Endothelial cell of umbilical vein (primary cell): ENCODE data around the gene CCNL2.

Experiments used
- POLR2A ChIP-seq: IDR thresholded peaks from 2 replicates; pipeline ENCODE4 v1.6.1; 2012; ENCODE audit warnings: low read depth, mild to moderate bottlenecking, control low read depth, low read length
- POLR2AphosphoS5 ChIP-seq: IDR thresholded peaks from 2 replicates; pipeline ENCODE4 v1.6.1; 2012; ENCODE audit warnings: low read depth, mild to moderate bottlenecking, control low read depth, low read length, moderate library complexity; ENCODE audit not compliant: insufficient read depth
- TF ChIP-seq, protein P1 (sequence below): IDR thresholded peaks from 2 replicates; pipeline ENCODE4 v1.6.1; 2011; ENCODE audit not compliant: insufficient read depth, insufficient read length
- TF ChIP-seq, protein P2 (sequence below), 2 donors: IDR thresholded peaks; 1 replicate in 1 of 2; 2 replicates in 1 of 2; pipeline ENCODE4 v1.5.1; 2011; ENCODE audit warnings: low read length in 2 of 2, mild to moderate bottlenecking in 2 of 2, moderate library complexity in 2 of 2, control low read depth in 1 of 2, inconsistent platforms in 1 of 2, low read depth in 1 of 2; ENCODE audit not compliant: insufficient read depth in 1 of 2; ENCODE audit errors: extremely low read depth in 1 of 2

DNA sequence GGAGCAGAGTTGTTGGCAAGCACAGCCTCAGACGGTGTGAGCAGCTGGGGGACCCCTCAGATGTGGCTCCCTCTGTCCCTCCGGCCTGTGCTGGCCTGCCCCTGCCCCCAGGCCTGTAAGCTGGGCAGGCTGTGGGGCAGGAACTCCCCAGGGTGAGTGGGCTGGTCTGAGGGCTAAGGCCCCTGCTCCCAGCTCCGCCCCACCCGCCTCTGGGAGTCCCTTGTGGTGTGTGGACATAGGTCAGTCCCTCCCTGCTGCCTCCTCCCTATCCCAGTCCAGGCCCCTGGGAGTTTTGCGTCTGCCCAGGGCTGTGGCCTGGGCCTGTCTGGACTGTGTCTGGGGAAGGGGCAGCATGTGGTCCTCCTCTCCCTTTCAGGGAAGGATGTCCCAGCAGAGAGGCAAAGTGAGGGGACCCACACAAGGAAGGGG is 32.7 kb upstream of the CCNL2 start:
- TF ChIP-seq, protein P1, sequence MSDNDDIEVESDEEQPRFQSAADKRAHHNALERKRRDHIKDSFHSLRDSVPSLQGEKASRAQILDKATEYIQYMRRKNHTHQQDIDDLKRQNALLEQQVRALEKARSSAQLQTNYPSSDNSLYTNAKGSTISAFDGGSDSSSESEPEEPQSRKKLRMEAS = no peak
- TF ChIP-seq POLR2A (no peak), POLR2AphosphoS5 (no peak)
- TF ChIP-seq, protein P2, sequence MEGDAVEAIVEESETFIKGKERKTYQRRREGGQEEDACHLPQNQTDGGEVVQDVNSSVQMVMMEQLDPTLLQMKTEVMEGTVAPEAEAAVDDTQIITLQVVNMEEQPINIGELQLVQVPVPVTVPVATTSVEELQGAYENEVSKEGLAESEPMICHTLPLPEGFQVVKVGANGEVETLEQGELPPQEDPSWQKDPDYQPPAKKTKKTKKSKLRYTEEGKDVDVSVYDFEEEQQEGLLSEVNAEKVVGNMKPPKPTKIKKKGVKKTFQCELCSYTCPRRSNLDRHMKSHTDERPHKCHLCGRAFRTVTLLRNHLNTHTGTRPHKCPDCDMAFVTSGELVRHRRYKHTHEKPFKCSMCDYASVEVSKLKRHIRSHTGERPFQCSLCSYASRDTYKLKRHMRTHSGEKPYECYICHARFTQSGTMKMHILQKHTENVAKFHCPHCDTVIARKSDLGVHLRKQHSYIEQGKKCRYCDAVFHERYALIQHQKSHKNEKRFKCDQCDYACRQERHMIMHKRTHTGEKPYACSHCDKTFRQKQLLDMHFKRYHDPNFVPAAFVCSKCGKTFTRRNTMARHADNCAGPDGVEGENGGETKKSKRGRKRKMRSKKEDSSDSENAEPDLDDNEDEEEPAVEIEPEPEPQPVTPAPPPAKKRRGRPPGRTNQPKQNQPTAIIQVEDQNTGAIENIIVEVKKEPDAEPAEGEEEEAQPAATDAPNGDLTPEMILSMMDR (IDR thresholded peaks at IDR 0.05; ENCODE audit: extremely low read depth in 1 of 2, insufficient read depth in 1 of 2, low read depth in 1 of 2, low read length in 2 of 2) = no peak
